Subcutaneous adipose tissue (tissue), 4 donors: ENCODE measurements around the gene GCNA. TPM values are rescaled to one million over a fixed set of nuclear protein-coding genes. Genes with fewer than 3 reads are reported as not detected.

Experiments used
- CTCF ChIP-seq: fragments of 450-650 bp; IDR thresholded peaks from one replicate; pipeline ENCODE4 v1.5.1; 2016; ENCODE audit warnings: low read depth, mild to moderate bottlenecking, control low read depth, antibody characterized with exemption, moderate library complexity
- total RNA-seq, 4 donors: library from RNA; depleted of rRNA; stranded (reverse); fragments of >200 nt; gene quantifications; one replicate each; pipeline ENCODE4 v1.1.0, GENCODE V29; 2016

GCNA gene
- total RNA-seq, 4 donors from 2014 or later = 4.1 to 5.7 (median 5.1) TPM

- TF ChIP-seq CTCF = no peak
These were observed 43.3 kb upstream of the GCNA start for GRCh38 chrX:71534773-71535544.

DNA sequence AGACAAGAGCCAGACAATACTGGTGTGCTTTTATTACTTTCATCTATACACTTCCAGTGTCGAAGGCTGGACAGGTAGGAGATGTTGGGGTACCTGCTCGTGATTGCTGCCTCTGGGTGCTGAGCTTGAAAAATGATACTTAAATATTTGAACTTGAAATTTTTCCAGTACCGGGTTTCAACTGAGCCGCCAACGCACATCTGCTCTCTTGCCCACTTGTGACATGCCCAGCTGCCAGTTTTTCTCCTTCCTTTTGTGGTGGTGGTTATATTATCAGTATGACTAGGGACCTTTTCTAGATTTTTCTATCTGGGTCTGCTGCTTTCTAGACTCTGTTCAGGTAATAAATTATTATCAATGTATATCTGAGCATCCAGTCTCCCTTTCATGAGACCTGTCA is 42.0 kb upstream of the GCNA start:
- no peak for TF ChIP-seq CTCF

- TF ChIP-seq CTCF = no peak
These were observed 40.5 kb upstream of the GCNA start for GRCh38 chrX:71537743-71538142.

DNA sequence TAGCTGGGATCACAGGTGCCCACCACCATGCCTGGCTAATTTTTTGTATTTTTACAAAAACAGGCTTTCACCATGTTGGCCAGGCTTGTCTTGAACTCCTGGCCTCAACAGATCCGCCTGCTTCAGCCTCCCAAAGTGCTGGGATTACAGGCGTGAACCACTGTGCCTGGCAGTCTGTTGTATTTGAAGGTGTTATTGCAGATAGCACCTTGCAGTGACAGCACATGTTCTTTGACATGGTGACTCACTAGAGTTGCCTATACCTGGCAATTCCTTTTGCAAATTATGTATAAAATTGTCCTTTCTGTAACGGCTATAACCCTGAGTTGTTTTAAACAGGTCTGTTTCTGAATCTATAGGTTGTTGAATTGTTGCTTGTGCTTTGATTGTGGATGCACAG is 37.4 kb upstream of the GCNA start:
- TF ChIP-seq CTCF = no peak

DNA sequence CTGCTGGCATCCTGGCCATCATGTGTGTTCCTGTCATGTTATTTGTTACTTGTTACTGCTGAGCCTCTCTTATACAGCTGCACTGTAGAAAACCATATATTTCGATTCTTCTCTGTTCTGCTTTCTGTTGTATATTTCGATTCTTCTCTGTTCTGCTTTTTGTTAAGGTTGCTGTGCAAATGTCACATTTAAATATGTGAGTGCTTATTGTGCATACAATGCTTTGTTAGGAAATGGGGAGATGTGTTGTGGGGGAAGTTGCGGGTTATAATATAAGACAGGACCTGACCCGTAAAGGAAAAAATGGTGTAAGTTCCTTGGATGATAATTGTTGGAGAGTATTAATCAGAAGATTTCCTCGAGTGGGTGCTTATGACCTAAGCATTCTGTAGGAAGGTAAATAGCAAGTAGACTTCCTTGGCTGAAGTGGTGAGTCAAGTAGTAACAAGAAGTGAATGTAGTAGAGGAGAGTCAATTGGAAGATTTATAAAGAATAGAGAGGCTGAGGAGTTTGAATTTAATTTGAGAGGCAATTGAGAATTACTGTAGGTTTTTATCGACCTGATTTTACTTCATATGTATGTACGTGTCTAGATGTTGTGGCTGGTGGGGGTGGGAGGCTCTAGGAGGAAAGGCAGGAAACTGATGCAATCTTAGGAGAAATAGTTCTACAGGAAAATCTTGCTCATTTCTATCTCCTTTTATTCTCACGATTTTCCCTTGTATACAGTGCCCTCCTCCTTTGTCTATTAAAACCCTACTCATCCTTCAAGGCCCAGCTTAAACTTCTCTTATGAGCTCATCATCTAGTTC is 36.8 kb upstream of the GCNA start:
- no peak for TF ChIP-seq CTCF

GRCh38 chrX:71542411-71542810 is 35.8 kb upstream of the GCNA start:
- TF ChIP-seq CTCF = no peak

- no peak for TF ChIP-seq CTCF
These were observed 35.4 kb upstream of the GCNA start for GRCh38 chrX:71542825-71543224.
